Measurements from ENCODE around the gene GRM8.

Gene GRM8

DNA sequence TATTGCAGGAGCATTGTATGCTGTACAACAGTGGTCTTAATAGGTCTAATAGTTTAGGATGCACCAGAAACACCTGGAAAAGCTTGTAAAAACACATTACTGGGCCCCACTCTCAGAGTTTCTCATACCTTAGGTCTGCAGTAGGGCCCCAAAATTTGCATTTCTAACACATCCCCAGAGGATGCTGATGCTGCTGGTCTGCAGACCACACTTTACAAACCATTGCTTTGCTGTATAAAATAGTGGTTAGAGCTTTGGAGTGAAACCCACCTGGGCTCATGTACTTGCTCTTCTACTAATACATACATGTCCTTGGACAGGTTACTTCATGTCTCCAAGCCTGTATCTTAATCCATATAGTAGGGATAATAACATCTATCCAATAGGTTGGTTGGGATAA lies 279.7 kb downstream of the GRM8 start:
- TF ChIP-seq, protein P1, sequence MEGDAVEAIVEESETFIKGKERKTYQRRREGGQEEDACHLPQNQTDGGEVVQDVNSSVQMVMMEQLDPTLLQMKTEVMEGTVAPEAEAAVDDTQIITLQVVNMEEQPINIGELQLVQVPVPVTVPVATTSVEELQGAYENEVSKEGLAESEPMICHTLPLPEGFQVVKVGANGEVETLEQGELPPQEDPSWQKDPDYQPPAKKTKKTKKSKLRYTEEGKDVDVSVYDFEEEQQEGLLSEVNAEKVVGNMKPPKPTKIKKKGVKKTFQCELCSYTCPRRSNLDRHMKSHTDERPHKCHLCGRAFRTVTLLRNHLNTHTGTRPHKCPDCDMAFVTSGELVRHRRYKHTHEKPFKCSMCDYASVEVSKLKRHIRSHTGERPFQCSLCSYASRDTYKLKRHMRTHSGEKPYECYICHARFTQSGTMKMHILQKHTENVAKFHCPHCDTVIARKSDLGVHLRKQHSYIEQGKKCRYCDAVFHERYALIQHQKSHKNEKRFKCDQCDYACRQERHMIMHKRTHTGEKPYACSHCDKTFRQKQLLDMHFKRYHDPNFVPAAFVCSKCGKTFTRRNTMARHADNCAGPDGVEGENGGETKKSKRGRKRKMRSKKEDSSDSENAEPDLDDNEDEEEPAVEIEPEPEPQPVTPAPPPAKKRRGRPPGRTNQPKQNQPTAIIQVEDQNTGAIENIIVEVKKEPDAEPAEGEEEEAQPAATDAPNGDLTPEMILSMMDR (conservative IDR thresholded peaks at IDR 0.05) = no peak
- H3K27ac ChIP-seq = no peak overlapping the region

DNA sequence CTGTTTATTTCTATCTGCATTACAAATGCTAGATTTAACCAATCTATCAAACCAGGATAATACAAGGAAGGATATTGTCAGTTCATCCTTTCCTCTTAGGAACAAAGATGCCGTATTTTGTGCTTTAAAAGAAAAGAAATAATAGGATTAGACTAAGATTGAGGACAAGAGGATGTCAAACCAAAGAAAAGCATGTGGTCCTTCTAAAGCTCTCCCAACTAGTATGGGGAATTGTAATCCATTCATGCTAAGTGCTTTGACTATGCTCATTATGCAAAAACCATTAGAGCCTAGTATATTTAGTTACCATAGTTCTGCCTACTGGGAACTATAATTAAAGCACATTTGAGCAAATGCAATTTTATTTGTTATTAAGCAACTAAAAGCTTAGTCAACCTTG lies 280.2 kb downstream of the GRM8 start:
- TF ChIP-seq, protein P1 (conservative IDR thresholded peaks at IDR 0.05) = no peak
- no peak overlapping the region for H3K27ac ChIP-seq

DNA sequence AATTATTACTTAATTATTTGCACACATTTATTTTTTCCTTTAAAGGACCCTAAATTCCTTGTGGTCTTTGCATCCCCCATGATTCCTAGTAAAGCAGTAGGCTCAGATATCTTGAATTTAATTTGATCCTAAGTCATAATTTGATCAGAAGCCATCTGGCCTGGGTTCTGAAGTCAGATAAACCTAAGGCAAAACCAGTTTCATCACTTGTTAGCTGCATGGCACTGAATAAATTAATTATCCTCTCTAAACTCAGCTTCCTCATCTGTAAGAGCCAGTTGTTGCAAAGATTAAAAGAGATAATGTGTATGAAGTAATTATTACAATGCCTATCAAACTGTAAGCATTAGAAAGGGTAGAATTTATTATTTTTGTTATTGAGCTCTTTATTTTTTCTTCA lies 293.1 kb downstream of the GRM8 start:
- TF ChIP-seq, protein P1 (conservative IDR thresholded peaks at IDR 0.05) = no peak
- no peak overlapping the region for H3K27ac ChIP-seq

DNA sequence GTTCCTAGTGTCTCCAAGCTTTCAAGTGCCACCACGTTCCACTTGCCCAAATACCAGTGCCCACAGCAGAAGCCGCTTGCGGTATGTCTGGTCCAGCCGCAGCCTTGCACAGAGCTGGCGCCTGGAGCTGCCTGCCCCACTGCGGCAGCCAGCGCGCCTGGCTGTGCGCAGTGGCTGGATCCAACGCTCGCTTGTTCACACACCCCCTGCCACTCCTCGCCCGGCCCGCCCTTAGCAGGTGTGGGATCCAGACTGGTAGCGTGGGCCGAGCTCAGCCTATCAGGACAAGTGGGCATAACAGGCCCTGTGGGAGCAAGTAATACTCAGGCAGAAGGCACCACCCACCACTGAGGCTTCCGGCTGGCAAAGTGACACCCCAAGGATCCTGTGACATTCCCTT lies 294.4 kb downstream of the GRM8 start:
- TF ChIP-seq, protein P1 (conservative IDR thresholded peaks at IDR 0.05) = no peak
- no peak overlapping the region for H3K27ac ChIP-seq

DNA sequence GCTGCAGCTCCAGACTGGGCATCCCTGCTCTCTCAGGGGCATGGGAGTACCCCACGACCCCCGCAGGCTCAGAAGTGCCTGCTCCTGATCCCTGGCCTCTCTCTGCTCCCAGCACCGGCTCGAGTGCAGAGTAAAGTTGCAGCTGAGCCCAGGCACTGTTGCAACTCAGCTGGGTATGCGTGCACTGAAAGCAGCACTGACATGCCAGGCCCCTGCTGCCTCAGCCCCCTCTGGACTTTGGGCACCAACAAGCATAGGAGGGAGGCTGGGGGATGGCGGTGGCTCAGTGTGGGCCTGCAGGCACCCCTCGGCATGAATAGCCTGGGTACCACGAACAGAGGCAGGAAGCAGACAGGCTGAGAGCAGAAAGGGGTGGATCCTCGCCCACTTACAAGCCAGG lies 295.3 kb downstream of the GRM8 start:
- TF ChIP-seq, protein P1 (conservative IDR thresholded peaks at IDR 0.05) = no peak
- no peak overlapping the region for H3K27ac ChIP-seq

DNA sequence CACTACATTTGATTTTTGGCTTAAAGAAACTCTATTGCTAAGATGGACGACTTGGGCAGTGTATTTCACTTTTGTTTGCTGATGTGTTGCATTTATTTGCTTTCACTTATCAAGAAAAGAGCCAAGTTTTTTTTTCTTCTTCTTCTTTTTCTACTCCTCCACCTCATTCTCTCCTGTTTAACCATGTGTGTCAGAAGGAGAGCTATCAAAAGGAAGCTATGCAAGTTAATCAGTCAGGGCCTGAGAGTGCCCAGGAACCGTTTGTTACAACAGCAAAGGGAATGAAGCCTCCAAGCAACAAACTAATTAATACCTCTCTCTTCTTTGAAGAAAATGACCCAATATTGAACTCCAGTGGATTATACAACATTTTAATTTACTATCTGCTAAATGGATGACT lies 299.3 kb downstream of the GRM8 start:
- TF ChIP-seq, protein P1 (conservative IDR thresholded peaks at IDR 0.05) = no peak
- H3K27ac ChIP-seq = no peak overlapping the region

DNA sequence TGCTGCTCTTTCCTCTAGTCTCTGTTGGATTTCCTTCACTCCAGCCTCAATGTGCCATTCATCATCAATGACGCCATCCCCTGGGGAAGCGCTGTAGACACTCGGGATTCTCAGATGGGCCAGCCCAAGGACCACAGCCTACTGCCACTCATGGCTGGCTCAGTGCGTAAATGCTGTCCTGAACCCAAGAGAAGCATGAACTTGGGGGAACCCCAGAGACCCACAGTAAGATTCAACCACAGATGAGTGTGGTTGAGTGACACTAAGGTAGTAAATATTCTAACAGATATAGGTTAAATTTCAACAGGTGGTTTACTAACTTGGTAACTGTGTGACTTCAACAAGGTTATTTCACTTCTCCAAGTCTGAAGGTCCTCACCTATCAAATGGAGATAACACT lies 304.1 kb downstream of the GRM8 start:
- H3K27ac ChIP-seq = no peak overlapping the region
- TF ChIP-seq, protein P1 (conservative IDR thresholded peaks at IDR 0.05) = no peak
